ENCODE results near the gene BCL10. TPM values are rescaled to one million over a fixed set of nuclear protein-coding genes. Genes with fewer than 3 reads are reported as not detected.

The BCL10 gene
- total RNA-seq = 29.2 and 33.3 TPM in 2 replicates

DNA sequence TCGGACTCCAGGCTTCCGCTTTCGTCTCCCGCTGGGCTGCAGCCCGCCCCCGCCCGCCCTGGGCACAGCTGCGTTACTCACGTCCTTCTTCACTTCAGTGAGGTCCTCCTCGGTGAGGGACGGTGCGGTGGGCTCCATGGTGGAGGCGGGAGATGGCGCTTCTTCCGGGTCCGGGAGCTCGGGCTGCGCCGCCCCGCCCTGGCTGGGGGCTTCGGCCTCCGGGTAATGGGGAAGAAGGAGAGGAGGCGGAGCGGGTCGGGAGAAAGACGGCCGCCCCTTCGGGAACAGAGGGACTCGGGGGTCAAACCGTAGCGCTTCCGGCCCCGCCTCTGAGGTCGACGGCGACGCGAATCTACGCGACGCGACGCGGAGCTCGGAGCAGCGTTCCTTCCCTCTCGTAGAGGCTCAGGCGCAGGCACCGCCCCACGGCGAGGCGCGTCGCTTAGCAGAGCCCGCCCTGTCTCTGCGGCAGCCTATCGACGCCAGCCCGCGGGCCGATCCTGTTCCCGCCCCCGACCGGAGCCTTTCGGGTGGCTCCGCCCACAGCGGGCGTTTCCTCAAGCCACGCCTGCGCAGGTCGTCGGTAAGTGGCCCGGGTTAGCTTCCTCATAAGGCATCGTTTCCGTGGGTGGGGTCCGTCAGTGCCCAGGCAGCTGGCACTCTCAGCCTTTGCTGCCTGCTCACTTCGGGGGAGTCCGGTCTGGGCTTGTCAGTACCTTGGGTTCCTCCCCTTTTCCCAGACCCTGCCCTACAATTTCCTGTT is at the start of gene BCL10:
BCL10 (minus strand) TSS at position 418 of the 763 bp plus-strand sequence; CDS start at position 138, 280 bp downstream.

DNA sequence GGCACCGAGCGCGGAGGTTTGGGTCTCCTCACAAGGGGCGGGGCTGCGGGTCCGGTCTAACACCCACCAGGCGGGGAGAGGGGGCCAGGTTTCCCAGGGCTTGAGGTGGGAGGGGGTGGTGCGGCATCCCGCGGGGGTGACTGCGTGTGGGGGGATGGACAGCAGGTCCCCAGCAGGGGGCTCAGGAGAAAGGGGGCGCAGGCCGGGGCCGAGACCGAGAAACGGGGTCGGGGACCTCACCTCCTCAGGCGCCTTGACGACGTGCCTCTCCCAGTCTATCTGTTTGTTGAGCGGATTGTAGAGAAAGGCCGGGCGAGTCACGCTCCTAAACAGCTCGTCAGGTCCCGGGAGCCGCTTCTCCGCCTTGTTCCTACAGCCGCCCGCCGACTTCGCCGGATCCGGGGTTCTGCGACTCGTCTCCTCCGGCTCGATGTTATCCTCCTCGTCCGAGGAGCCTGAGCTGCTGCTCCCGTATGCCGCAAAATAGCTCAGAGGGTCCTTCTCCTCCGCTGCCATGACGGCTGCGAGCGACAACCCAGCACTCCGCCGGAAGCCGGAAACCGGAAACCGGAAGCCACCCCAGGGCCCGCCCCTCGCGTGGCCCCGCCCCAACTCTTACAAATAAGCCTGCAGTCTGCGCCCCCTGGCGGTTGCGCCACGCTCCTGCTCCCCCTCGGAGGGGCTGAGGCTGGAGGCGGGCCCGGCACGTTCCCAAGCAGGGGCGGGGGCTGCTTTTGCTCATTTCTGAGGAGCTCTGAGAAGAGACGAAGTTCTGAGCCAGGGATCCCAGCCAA is 17.1 kb downstream of the BCL10 start, which contains the start of gene C1orf52:
C1orf52 (minus strand) TSS at position 545 of the 794 bp plus-strand sequence; CDS start at position 516, 29 bp downstream.

Other genes starting within 250 kb of the BCL10 start
- 1.8 and 2.5 TPM in 2 replicates for gene MCOLN3, start 228.1 kb downstream of the BCL10 start, total RNA-seq
- 3.8 and 4.2 TPM in 2 replicates for gene SYDE2, start 75.6 kb downstream of the BCL10 start, total RNA-seq
- gene C1orf52, start 17.0 kb downstream of the BCL10 start, total RNA-seq = 9.7 and 15.1 TPM in 2 replicates
- gene DDAH1, start 188.5 kb upstream of the BCL10 start, total RNA-seq = 5.5 and 6.7 TPM in 2 replicates